Right lobe of liver (tissue), 4 donors: ENCODE measurements around the gene SLC35B2.
A peak's percentile ranks its signal among the peaks of the same experiment; 100 is the strongest.

ENCODE experiments used
- POLR2A ChIP-seq: fragments of 450-650 bp; IDR thresholded peaks from one replicate; pipeline ENCODE4 v1.6.1; 2017; ENCODE audit warnings: antibody characterized with exemption, mild to moderate bottlenecking
- TF ChIP-seq, protein P1 (sequence below), 4 donors: fragments of 200-600 bp in 3 of 4; fragments of 450-650 bp in 1 of 4; IDR thresholded peaks; one replicate each; pipeline versions ENCODE4 v1.5.1 to v1.8.0; 2016 to 2022; ENCODE audit warnings: antibody characterized with exemption in 4 of 4, mild to moderate bottlenecking in 2 of 4
- donor health status: DM: no; HTN: no; CAD: no.
- donor health status: DM: no; HTN: no; CAD: no.
- donor health status: DM: no; HTN: yes; CAD: no.

DNA sequence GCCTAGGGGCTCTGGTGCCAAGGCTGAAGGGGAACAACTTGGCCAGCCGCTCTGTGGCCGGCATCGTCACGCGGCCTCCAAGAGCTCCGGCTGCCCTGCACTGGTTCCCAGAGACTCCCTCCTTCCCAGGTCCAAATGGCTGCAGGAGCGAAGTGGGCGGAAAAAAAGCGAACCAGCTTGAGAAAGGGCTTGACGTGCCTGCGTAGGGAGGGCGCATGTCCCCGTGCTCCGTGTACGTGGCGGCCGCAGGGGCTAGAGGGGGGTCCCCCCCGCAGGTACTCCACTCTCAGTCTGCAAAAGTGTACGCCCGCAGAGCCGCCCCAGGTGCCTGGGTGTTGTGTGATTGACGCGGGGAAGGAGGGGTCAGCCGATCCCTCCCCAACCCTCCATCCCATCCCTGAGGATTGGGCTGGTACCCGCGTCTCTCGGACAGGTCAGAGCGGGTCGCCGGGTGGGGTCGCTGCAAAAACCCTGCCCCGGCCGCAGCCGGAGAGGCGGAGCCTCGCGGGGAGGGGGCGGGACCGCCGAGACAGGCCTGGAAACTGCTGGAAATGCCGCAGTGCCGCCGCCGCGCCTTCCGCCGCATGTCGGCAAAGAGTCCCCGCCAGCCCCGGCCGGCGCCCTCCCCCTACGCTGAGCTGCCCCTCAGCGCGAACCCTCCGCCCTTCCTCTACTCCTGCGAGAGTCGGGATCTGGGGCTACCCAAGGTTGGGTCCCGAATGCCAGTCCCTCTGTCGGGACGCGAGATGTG is 11.2 kb downstream of the SLC35B2 start:
- TF ChIP-seq, protein P1, sequence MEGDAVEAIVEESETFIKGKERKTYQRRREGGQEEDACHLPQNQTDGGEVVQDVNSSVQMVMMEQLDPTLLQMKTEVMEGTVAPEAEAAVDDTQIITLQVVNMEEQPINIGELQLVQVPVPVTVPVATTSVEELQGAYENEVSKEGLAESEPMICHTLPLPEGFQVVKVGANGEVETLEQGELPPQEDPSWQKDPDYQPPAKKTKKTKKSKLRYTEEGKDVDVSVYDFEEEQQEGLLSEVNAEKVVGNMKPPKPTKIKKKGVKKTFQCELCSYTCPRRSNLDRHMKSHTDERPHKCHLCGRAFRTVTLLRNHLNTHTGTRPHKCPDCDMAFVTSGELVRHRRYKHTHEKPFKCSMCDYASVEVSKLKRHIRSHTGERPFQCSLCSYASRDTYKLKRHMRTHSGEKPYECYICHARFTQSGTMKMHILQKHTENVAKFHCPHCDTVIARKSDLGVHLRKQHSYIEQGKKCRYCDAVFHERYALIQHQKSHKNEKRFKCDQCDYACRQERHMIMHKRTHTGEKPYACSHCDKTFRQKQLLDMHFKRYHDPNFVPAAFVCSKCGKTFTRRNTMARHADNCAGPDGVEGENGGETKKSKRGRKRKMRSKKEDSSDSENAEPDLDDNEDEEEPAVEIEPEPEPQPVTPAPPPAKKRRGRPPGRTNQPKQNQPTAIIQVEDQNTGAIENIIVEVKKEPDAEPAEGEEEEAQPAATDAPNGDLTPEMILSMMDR (IDR thresholded peaks at IDR 0.05) = peak; percentile 6 to 43 (median 31)
- TF ChIP-seq POLR2A = no peak
